HG02973 (cell line): ENCODE data around the gene GOLGA6A.

Source experiments
- ATAC-seq: cut with Tn5 transposase; IDR thresholded peaks from one replicate; pipeline ENCODE4 v1.9.1; 2021; ENCODE audit warnings: moderate library complexity; ENCODE audit not compliant: unreplicated experiment

GOLGA6A gene

GRCh38 chr15:74037171-74038117 lies 44.9 kb downstream of the GOLGA6A start:
- ATAC-seq, result no peak

- ATAC-seq, result no peak
Observed at GRCh38 chr15:74036271-74037170, 45.8 kb downstream of the GOLGA6A start.

- ATAC-seq, result no peak
Observed at GRCh38 chr15:74035121-74036017, 47.0 kb downstream of the GOLGA6A start.

GRCh38 chr15:74034206-74034755 lies 48.1 kb downstream of the GOLGA6A start:
- no peak for ATAC-seq

DNA sequence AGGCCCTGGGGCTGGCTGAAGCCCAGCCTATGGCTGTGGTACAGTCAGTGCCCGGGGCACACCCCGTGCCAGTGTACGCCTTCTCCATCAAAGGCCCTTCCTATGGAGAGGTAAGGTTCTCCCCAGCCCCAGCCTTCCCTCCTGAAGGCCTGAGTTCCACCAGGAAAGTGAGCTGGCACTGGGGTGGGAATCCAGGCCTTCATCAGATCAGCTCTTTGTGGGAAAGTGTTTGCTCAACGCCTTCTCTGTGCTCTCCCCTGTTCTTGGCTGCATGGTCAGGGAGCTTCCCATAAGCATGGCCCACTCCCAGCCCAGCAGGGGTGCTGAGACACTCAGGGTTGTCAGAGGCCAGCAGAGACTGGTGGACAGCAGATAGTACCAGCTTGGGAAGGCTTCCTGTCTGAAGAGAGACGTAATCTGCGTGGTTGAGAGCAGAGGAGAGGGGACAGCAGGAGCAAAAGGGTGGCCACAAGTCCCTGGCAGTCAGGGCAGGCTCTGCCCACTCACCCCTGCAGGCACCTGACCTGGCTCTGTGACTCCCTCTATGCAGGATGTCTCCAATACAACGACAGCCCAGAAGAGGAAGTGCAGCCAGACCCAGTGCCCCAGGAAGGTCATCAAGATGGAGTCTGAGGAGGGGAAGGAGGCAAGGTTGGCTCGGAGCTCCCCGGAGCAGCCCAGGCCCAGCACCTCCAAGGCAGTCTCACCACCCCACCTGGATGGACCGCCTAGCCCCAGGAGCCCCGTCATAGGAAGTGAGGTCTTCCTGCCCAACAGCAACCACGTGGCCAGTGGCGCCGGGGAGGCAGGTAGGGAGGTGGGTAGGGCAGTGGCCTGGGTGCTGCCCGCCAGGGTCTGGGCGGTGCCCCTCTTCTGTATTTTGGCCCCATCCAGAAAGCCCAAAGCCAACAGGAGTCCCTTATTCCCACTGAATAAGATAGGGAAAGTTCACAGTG lies 49.5 kb downstream of the GOLGA6A start:
- no peak for ATAC-seq

DNA sequence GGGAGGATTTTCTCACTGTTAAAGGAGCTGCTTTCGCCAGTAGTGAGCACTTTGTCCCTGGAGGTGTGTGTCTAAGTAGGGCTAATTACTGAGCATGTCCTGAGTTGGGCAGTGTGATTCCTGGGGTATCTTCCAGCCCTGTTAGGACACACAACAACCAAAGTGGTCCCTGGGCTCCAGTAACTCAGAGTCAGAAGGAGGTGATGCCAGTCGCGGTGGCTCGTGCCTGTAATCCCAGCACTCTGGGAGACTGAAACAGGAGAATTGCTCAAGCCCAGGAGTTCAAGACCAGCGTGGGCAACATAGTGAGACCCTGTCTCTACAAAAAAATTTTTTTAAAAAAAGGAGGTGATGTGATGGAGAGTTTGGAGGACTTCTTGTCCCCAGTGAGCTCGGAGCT lies 50.3 kb downstream of the GOLGA6A start:
- ATAC-seq, result no peak

DNA sequence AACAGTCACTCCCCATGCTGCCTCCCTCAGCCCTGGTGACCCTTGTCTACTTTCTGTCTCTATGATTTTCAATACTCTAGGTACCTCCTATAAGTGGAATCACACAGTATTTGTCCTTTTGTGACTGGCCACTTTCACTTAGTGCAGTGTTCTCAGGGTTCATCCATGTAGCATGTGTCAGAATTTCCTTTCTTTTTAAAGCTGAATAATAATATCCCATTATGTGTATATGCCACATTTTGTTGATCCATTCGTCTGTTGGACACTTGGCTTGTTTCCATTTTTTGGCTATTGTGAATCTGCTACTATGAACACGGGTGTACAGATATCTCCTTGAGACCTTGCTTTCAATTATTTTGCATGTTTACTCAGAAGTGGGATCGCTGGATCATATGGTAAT lies 53.7 kb downstream of the GOLGA6A start:
- ATAC-seq, result no peak

DNA sequence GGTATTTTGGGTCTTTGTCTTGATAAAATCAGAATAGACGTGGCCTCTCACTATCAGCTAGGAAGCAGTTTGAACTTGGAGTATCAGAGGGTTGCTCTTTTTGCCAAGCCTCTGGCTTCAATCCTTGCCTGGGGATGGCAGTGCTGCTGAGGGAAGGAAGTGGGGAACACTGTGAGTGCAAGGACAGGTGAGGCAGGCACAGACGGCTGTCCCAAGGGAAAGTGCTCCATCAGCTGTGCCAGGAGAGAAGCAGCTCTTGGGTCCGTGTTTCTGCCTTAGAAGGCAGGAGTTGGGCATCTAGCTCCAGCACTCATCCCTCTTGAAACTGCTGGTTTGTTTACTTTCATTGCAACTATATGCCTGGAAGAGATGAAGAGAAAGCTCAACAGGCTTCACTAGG lies 54.7 kb downstream of the GOLGA6A start:
- ATAC-seq, result no peak

DNA sequence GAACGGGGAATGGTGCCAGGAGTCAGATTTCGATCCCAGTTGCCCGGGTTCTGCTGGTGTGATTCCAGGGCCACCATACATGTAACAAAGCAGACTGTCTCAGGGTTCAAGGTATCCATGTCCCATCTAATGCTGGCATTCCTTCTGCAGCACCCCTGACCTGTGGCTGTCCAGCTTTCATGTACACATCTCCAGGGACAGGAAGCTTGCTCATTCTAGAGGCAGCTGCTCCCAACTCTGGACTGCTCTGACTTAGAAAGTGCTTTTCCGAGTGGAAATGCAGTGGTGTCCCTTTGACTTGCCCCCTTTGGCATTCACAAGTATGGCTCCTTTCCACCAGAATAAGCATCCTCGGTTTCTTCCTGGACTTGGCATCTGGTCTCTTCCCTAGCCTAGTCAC lies 56.9 kb downstream of the GOLGA6A start:
- ATAC-seq, result no peak

DNA sequence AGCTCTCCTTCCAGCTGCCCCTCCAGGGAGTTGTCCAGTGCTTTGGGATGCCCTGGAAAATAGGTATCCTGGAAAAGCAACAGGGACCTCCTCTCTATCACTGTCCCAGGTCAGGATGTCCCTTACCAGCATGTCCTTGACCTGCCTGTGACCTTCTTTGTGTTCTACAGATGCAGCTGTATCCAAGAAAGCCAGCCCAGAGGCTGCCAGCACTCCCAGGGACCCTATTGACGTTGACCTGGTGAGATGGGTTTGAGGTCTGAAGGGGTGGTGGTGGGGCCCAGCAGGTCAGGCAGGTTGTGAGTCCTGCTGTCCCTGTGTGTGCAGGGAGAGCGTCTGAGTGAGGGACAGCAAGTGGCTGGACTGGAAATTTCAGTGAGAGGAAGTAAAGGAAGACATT lies 57.7 kb downstream of the GOLGA6A start:
- ATAC-seq, result no peak

DNA sequence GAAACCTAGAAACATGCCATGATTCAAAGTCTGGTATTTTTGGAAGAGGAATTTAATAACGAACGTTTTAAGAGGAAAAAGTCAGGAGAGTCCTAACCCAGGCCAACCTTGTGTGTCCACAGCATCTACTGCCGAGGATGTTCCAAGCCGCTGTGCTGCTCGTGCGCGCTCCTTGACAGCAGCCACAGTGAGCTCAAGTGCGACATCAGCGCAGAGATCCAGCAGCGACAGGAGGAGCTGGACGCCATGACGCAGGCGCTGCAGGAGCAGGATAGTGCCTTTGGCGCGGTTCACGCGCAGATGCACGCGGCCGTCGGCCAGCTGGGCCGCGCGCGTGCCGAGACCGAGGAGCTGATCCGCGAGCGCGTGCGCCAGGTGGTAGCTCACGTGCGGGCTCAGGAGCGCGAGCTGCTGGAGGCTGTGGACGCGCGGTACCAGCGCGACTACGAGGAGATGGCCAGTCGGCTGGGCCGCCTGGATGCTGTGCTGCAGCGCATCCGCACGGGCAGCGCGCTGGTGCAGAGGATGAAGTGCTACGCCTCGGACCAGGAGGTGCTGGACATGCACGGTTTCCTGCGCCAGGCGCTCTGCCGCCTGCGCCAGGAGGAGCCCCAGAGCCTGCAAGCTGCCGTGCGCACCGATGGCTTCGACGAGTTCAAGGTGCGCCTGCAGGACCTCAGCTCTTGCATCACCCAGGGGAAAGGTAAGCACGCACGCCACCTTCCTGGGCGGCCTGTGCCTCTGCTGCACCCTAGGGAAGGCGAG lies 59.5 kb downstream of the GOLGA6A start:
- no peak for ATAC-seq
